Measurements from ENCODE around the gene ZNF280B. TPM values are rescaled to one million over a fixed set of nuclear protein-coding genes. Genes with fewer than 3 reads are reported as not detected.

The ZNF280B gene
- polyA plus RNA-seq, 1 donor (not counting 4 experiments of a cell fraction or from before 2014, with no cell fraction given) = 0.04 TPM

- no peak overlapping the region for H2AFZ ChIP-seq (ENCODE audit: control insufficient read depth, low read length)
- no peaks in the 10 kb centered on the region for H3K9me3 ChIP-seq (ENCODE audit: control insufficient read depth, low read depth, low read length)
- H3K4me1 ChIP-seq (ENCODE audit: control insufficient read depth, extremely low read depth, insufficient read depth, low read length) = no peaks in the 10 kb centered on the region
- H3K9ac ChIP-seq (ENCODE audit: control insufficient read depth, extremely low read depth, insufficient read depth, low read length) = no peak overlapping the region
- H4K20me1 ChIP-seq (ENCODE audit: control insufficient read depth, extremely low read depth, insufficient read depth, low read length) = no peaks in the 10 kb centered on the region
- no peak for TF ChIP-seq CTCF (optimal IDR thresholded peaks at IDR 0.05 in 1 of 3, IDR thresholded peaks at IDR 0.05 in 1 of 3, conservative IDR thresholded peaks at IDR 0.05 in 1 of 3; ENCODE audit: extremely low read depth in 1 of 3, insufficient read depth in 2 of 3, low read length in 3 of 3)
- TF ChIP-seq EZH2 (IDR thresholded peaks at IDR 0.05; ENCODE audit: low read length) = no peak
- H3K4me2 ChIP-seq (ENCODE audit: control insufficient read depth, extremely low read depth, insufficient read depth, low read depth, low read length) = no peak overlapping the region
- FAIRE-seq (no peak), DNase-seq (ENCODE audit: low read depth, low spot score) (no peak)
- H3K4me3 ChIP-seq (ENCODE audit: control insufficient read depth in 2 of 3, extremely low read depth in 1 of 3, insufficient read depth in 2 of 3, low read depth in 1 of 3, low read length in 3 of 3) = no peak overlapping the region
- no peaks in the 10 kb centered on the region for H3K79me2 ChIP-seq (ENCODE audit: control insufficient read depth, insufficient read depth, low read length)
- dilution Hi-C loops (cut with MboI; ENCODE audit: extremely low pct_ligation_motif_present, low sequenced_read_pairs) = no loop called here
- H3K27ac ChIP-seq (ENCODE audit: control insufficient read depth, insufficient read depth, low read length) = no peak overlapping the region
- no peaks in the 10 kb centered on the region for H3K9me1 ChIP-seq (ENCODE audit: control insufficient read depth, extremely low read depth, insufficient read depth, low read length)
- H3K36me3 ChIP-seq (ENCODE audit: control insufficient read depth in 2 of 2, extremely low read depth in 1 of 2, insufficient read depth in 2 of 2, low read length in 2 of 2) = no peaks in the 10 kb centered on the region
- no peaks in the 10 kb centered on the region for H3K27me3 ChIP-seq (ENCODE audit: control insufficient read depth, extremely low read depth, insufficient read depth, low read length)
Observed at GRCh38 chr22:22480940-22481339, 27.6 kb downstream of the ZNF280B start.

- no peak for FAIRE-seq
- no peaks in the 10 kb centered on the region for H3K27me3 ChIP-seq (ENCODE audit: control insufficient read depth, extremely low read depth, insufficient read depth, low read length)
- no peaks in the 10 kb centered on the region for H3K36me3 ChIP-seq (ENCODE audit: control insufficient read depth in 2 of 2, extremely low read depth in 1 of 2, insufficient read depth in 2 of 2, low read length in 2 of 2)
- no peaks in the 10 kb centered on the region for H3K79me2 ChIP-seq (ENCODE audit: control insufficient read depth, insufficient read depth, low read length)
- H3K9ac ChIP-seq (ENCODE audit: control insufficient read depth, extremely low read depth, insufficient read depth, low read length) = no peak overlapping the region
- no peaks in the 10 kb centered on the region for H3K4me1 ChIP-seq (ENCODE audit: control insufficient read depth, extremely low read depth, insufficient read depth, low read length)
- H3K4me3 ChIP-seq (ENCODE audit: control insufficient read depth in 2 of 3, extremely low read depth in 1 of 3, insufficient read depth in 2 of 3, low read depth in 1 of 3, low read length in 3 of 3) = no peak overlapping the region
- H4K20me1 ChIP-seq (ENCODE audit: control insufficient read depth, extremely low read depth, insufficient read depth, low read length) = no peaks in the 10 kb centered on the region
- H2AFZ ChIP-seq (ENCODE audit: control insufficient read depth, low read length) = no peak overlapping the region
- dilution Hi-C loops (cut with MboI; ENCODE audit: extremely low pct_ligation_motif_present, low sequenced_read_pairs) = no loop called here
- no peak for DNase-seq (ENCODE audit: low read depth, low spot score)
- no peak overlapping the region for H3K27ac ChIP-seq (ENCODE audit: control insufficient read depth, insufficient read depth, low read length)
- H3K4me2 ChIP-seq (ENCODE audit: control insufficient read depth, extremely low read depth, insufficient read depth, low read depth, low read length) = no peak overlapping the region
- TF ChIP-seq CTCF (optimal IDR thresholded peaks at IDR 0.05 in 1 of 3, IDR thresholded peaks at IDR 0.05 in 1 of 3, conservative IDR thresholded peaks at IDR 0.05 in 1 of 3; ENCODE audit: extremely low read depth in 1 of 3, insufficient read depth in 2 of 3, low read length in 3 of 3) (no peak), EZH2 (IDR thresholded peaks at IDR 0.05; ENCODE audit: low read length) (no peak)
- no peaks in the 10 kb centered on the region for H3K9me1 ChIP-seq (ENCODE audit: control insufficient read depth, extremely low read depth, insufficient read depth, low read length)
- H3K9me3 ChIP-seq (ENCODE audit: control insufficient read depth, low read depth, low read length) = no peaks in the 10 kb centered on the region
Observed at GRCh38 chr22:22479999-22480532, 28.5 kb downstream of the ZNF280B start.

Measured in keratinocyte (primary cell).